ENCODE results near the gene CMIP.

The CMIP gene

GRCh38 chr16:81578076-81578475 is 133.5 kb downstream of the CMIP start:
- Histone ChIP-seq H3K4me3 (ENCODE audit: low read depth, low read length) (no peak overlapping the region), H3K27me3 (replicated peaks) (no peaks in the 10 kb centered on the region), H3K27ac (no peak overlapping the region), H3K36me3 (replicated peaks) (no peaks in the 10 kb centered on the region)
- no peak for TF ChIP-seq CTCF (IDR thresholded peaks at IDR 0.05; ENCODE audit: low read depth, low read length, missing control alignments)
- in situ Hi-C loops (cut with HindIII; ENCODE audit: low pct_ligation_motif_present, low sequenced_read_pairs): no loop called here
- DNase-seq: no peak

- no peak for TF ChIP-seq CTCF (IDR thresholded peaks at IDR 0.05; ENCODE audit: low read depth, low read length, missing control alignments)
- Histone ChIP-seq H3K27me3 (replicated peaks) (no peaks in the 10 kb centered on the region), H3K4me3 (ENCODE audit: low read depth, low read length) (no peak overlapping the region), H3K36me3 (replicated peaks) (no peaks in the 10 kb centered on the region), H3K27ac (no peak overlapping the region)
- in situ Hi-C loops (cut with HindIII; ENCODE audit: low pct_ligation_motif_present, low sequenced_read_pairs): no loop called here
- DNase-seq: no peak
These were observed 134.2 kb downstream of the CMIP start for GRCh38 chr16:81578636-81579413.

- Histone ChIP-seq H3K4me3 (ENCODE audit: low read depth, low read length) (no peak overlapping the region), H3K27ac (no peak overlapping the region), H3K27me3 (replicated peaks) (no peaks in the 10 kb centered on the region), H3K36me3 (replicated peaks) (no peaks in the 10 kb centered on the region)
- in situ Hi-C loops (cut with HindIII; ENCODE audit: low pct_ligation_motif_present, low sequenced_read_pairs): no loop called here
- no peak for TF ChIP-seq CTCF (IDR thresholded peaks at IDR 0.05; ENCODE audit: low read depth, low read length, missing control alignments)
- no peak for DNase-seq
These were observed 136.5 kb downstream of the CMIP start for GRCh38 chr16:81581107-81581506.

- DNase-seq: no peak
- H3K27ac ChIP-seq: no peak overlapping the region
- in situ Hi-C loops (cut with HindIII; ENCODE audit: low pct_ligation_motif_present, low sequenced_read_pairs): no loop called here
- no peaks in the 10 kb centered on the region for H3K27me3 ChIP-seq (replicated peaks)
- TF ChIP-seq CTCF (IDR thresholded peaks at IDR 0.05; ENCODE audit: low read depth, low read length, missing control alignments): peak; percentile 53
- no peak overlapping the region for H3K4me3 ChIP-seq (ENCODE audit: low read depth, low read length)
- H3K36me3 ChIP-seq (replicated peaks): no peaks in the 10 kb centered on the region
These were observed 138.2 kb downstream of the CMIP start for GRCh38 chr16:81582655-81583441.

- no peak for DNase-seq
- H3K27ac ChIP-seq: no peak overlapping the region
These were observed 139.5 kb downstream of the CMIP start for GRCh38 chr16:81583893-81584631.

More at GRCh38 chr16:81583893-81584631, 139.5 kb downstream of the CMIP start:
- Histone ChIP-seq H3K36me3 (replicated peaks) (no peaks in the 10 kb centered on the region), H3K27me3 (replicated peaks) (no peaks in the 10 kb centered on the region), H3K4me3 (ENCODE audit: low read depth, low read length) (no peak overlapping the region)
- in situ Hi-C loops (cut with HindIII; ENCODE audit: low pct_ligation_motif_present, low sequenced_read_pairs): no loop called here
- TF ChIP-seq CTCF (IDR thresholded peaks at IDR 0.05; ENCODE audit: low read depth, low read length, missing control alignments): no peak
